IMR-90 (cell line): ENCODE measurements around the gene APOB. TPM values are rescaled to one million over a fixed set of nuclear protein-coding genes. Genes with fewer than 3 reads are reported as not detected.

Source experiments
- ATAC-seq: fragments of 200-7000 bp; cut with Tn5 transposase; 2 replicates; pipeline ENCODE4 v1.9.1; 2020; ENCODE audit warnings: low read depth, mild to moderate bottlenecking, moderate library complexity
- BruUV-seq: library from RNA; stranded (reverse); fragments of 400-500 nt; replicated peaks from 2 replicates; lab custom pipeline; 2021; lab: Mats Ljungman, UMichigan
- CTCF ChIA-PET: fragments of 300-600 bp; formaldehyde crosslinking; extraction: SDS; loops from one replicate; lab custom pipeline; 2021; ENCODE audit warnings: antibody characterized with exemption; lab: Yijun Ruan, JAX
- POLR2A ChIA-PET: fragments of 300-600 bp; sonication (Branson Sonifier 250); formaldehyde crosslinking; loops from one replicate; lab custom pipeline; 2022; ENCODE audit warnings: antibody characterized with exemption; ENCODE audit not compliant: unreplicated experiment; lab: Charles Lee
- DNase-seq: peaks from one replicate; pipeline ENCODE4 v3.0.0; 2013
- H2AFZ ChIP-seq: replicated peaks from 2 replicates; pipeline ENCODE3; 2013; ENCODE audit warnings: low read length, mild to moderate bottlenecking; ENCODE audit not compliant: poor library complexity
- H2AK5ac ChIP-seq: 2 replicates; pipeline ENCODE4 v1.6.1; 2013; ENCODE audit warnings: low read depth, low read length, inconsistent platforms
- H2AK9ac ChIP-seq: replicated peaks from 2 replicates; pipeline ENCODE3; 2013; ENCODE audit warnings: mild to moderate bottlenecking, low read depth, low read length, moderate library complexity; ENCODE audit not compliant: poor library complexity
- H2BK120ac ChIP-seq: 2 replicates; pipeline ENCODE4 v1.6.1; 2013; ENCODE audit warnings: low read depth, low read length, inconsistent platforms
- H2BK15ac ChIP-seq: 3 replicates; pipeline ENCODE4 v1.6.1; 2013; ENCODE audit warnings: low read depth, low read length, inconsistent platforms
- H2BK20ac ChIP-seq: 2 replicates; pipeline ENCODE4 v1.6.1; 2013; ENCODE audit warnings: low read depth, mild to moderate bottlenecking, inconsistent platforms, low read length, moderate library complexity
- H2BK5ac ChIP-seq: 2 replicates; pipeline ENCODE4 v1.6.1; 2013; ENCODE audit warnings: mild to moderate bottlenecking, low read depth, low read length, inconsistent platforms; ENCODE audit not compliant: poor library complexity, severe bottlenecking
- H3K14ac ChIP-seq: replicated peaks from 2 replicates; pipeline ENCODE4 v1.6.1; 2013; ENCODE audit warnings: low read depth, low read length, inconsistent platforms
- H3K18ac ChIP-seq: 2 replicates; pipeline ENCODE4 v1.6.1; 2013; ENCODE audit warnings: low read depth, low read length, control low read depth
- H3K23ac ChIP-seq: 2 replicates; pipeline ENCODE4 v1.6.1; 2013; ENCODE audit warnings: low read depth, low read length, inconsistent platforms
- H3K27ac ChIP-seq: 2 replicates; pipeline ENCODE4 v1.5.1; 2013; ENCODE audit warnings: mild to moderate bottlenecking, control low read depth, low read length; ENCODE audit not compliant: insufficient read depth
- H3K27me3 ChIP-seq: 2 replicates; pipeline ENCODE4 v1.6.1; 2013; ENCODE audit warnings: low read length; ENCODE audit not compliant: control insufficient read depth, insufficient read depth
- H3K36me3 ChIP-seq: 2 replicates; pipeline ENCODE4 v1.6.1; 2013; ENCODE audit warnings: low read length, mixed read lengths; ENCODE audit not compliant: control insufficient read depth, insufficient read depth
- H3K4ac ChIP-seq: 2 replicates; pipeline ENCODE4 v1.6.1; 2013; ENCODE audit warnings: low read depth, low read length, inconsistent platforms
- H3K4me1 ChIP-seq: 2 replicates; pipeline ENCODE4 v1.6.1; 2013; ENCODE audit warnings: low read length, mixed read lengths; ENCODE audit not compliant: control insufficient read depth, insufficient read depth
- H3K4me2 ChIP-seq: 2 replicates; pipeline ENCODE4 v1.6.1; 2013; ENCODE audit warnings: low read depth, mild to moderate bottlenecking, control low read depth, low read length, moderate library complexity
- H3K4me3 ChIP-seq: 2 replicates; pipeline ENCODE4 v1.5.1; 2013; ENCODE audit warnings: low read depth, mild to moderate bottlenecking, control low read depth, low read length, moderate library complexity; ENCODE audit not compliant: insufficient read depth
- H3K56ac ChIP-seq: 2 replicates; pipeline ENCODE4 v1.6.1; 2013; ENCODE audit warnings: low read length, inconsistent platforms; ENCODE audit not compliant: insufficient read depth; ENCODE audit errors: extremely low read depth
- H3K79me1 ChIP-seq, 2 experiments: 2 replicates each; pipeline ENCODE4 v1.6.1; 2013; ENCODE audit warnings: low read length in 2 of 2, inconsistent platforms in 1 of 2, low read depth in 1 of 2
- H3K9ac ChIP-seq: 2 replicates; pipeline ENCODE4 v1.6.1; 2013; ENCODE audit warnings: low read depth, low read length, control low read depth
- H3K9me1 ChIP-seq: 2 replicates; pipeline ENCODE4 v1.6.1; 2013; ENCODE audit warnings: low read length, inconsistent platforms; ENCODE audit not compliant: insufficient read depth
- H3K9me3 ChIP-seq: 2 replicates; pipeline ENCODE4 v1.6.1; 2013; ENCODE audit warnings: low read length; ENCODE audit not compliant: control insufficient read depth, insufficient read depth
- H4K20me1 ChIP-seq: 2 replicates; pipeline ENCODE4 v1.6.1; 2013; ENCODE audit warnings: low read length, inconsistent platforms; ENCODE audit not compliant: insufficient read depth
- H4K5ac ChIP-seq: 2 replicates; pipeline ENCODE4 v1.6.1; 2013; ENCODE audit warnings: mild to moderate bottlenecking, low read depth, low read length, control low read depth
- H4K8ac ChIP-seq, 2 experiments: 2 replicates each; pipeline ENCODE4 v1.6.1; 2013; ENCODE audit warnings: low read depth in 2 of 2, low read length in 2 of 2, control low read depth in 1 of 2, inconsistent platforms in 1 of 2
- H4K91ac ChIP-seq: 2 replicates; pipeline ENCODE4 v1.6.1; 2013; ENCODE audit warnings: low read depth, low read length, inconsistent platforms; ENCODE audit not compliant: insufficient read depth
- BHLHE40 ChIP-seq: fragments of 150-350 bp; IDR thresholded peaks from 2 replicates; pipeline ENCODE4 v1.6.1; 2016; ENCODE audit warnings: mild to moderate bottlenecking, low read depth, low read length
- CEBPB ChIP-seq: IDR thresholded peaks from 2 replicates; pipeline ENCODE4 v1.6.1; 2012; ENCODE audit warnings: low read depth, low read length, improper control_type of control experiment
- CHD1 ChIP-seq: IDR thresholded peaks from 2 replicates; pipeline ENCODE4 v1.6.1; 2012; ENCODE audit warnings: low read depth, low read length, improper control_type of control experiment
- CTCF ChIP-seq: conservative IDR thresholded peaks from 2 replicates; pipeline ENCODE4 v1.5.1; 2012; ENCODE audit warnings: mild to moderate bottlenecking, low read depth, low read length, improper control_type of control experiment
- FOS ChIP-seq: fragments of 150-350 bp; IDR thresholded peaks from 2 replicates; pipeline ENCODE4 v1.6.1; 2016; ENCODE audit warnings: low read depth, low read length
- MAFK ChIP-seq: IDR thresholded peaks from 2 replicates; pipeline ENCODE4 v1.6.1; 2012; ENCODE audit warnings: low read depth, low read length, improper control_type of control experiment
- MAZ ChIP-seq: IDR thresholded peaks from 2 replicates; pipeline ENCODE4 v1.6.1; 2012; ENCODE audit warnings: low read depth, mild to moderate bottlenecking, low read length, improper control_type of control experiment, moderate library complexity, borderline replicate concordance
- MXI1 ChIP-seq: IDR thresholded peaks from 2 replicates; pipeline ENCODE4 v1.6.1; 2012; ENCODE audit warnings: low read depth, mild to moderate bottlenecking, low read length, moderate library complexity, borderline replicate concordance
- NFE2L2 ChIP-seq: fragments of 150-350 bp; IDR thresholded peaks from 2 replicates; pipeline ENCODE4 v1.6.1; 2016; ENCODE audit warnings: low read depth, mild to moderate bottlenecking, low read length
- POLR2A ChIP-seq: IDR thresholded peaks from 2 replicates; pipeline ENCODE4 v1.6.1; 2012; ENCODE audit warnings: mild to moderate bottlenecking, low read depth, low read length
- RAD21 ChIP-seq: IDR thresholded peaks from 2 replicates; pipeline ENCODE4 v1.6.1; 2012; ENCODE audit warnings: low read length, improper control_type of control experiment
- RCOR1 ChIP-seq: IDR thresholded peaks from 2 replicates; pipeline ENCODE4 v1.6.1; 2012; ENCODE audit warnings: mild to moderate bottlenecking, low read length, improper control_type of control experiment; ENCODE audit not compliant: insufficient replicate concordance
- RFX5 ChIP-seq: IDR thresholded peaks from 2 replicates; pipeline ENCODE4 v1.8.0; 2012; ENCODE audit warnings: low read depth, mild to moderate bottlenecking, low read length, moderate library complexity
- SMC3 ChIP-seq: fragments of 150-350 bp; IDR thresholded peaks from 2 replicates; pipeline ENCODE4 v1.6.1; 2016; ENCODE audit warnings: low read depth, mild to moderate bottlenecking, antibody characterized with exemption, low read length, moderate library complexity
- WGBS, 2 experiments: methylation state at CpG; one replicate each; pipeline versions ENCODE4 v1.1.5 to v1.1.7; 2013; ENCODE audit warnings: missing lambda C conversion rate in 2 of 2; ENCODE audit not compliant: insufficient read length in 1 of 2; ENCODE audit errors: extremely low coverage in 2 of 2; 5-methylcytosine and 5-hydroxymethylcytosine counted together
- dilution Hi-C: fragments of 300-500 bp; cut with HindIII; formaldehyde crosslinking; loops from one replicate; pipeline ENCODE4 v1.14.3; 2018; ENCODE audit warnings: low sequenced_read_pairs; ENCODE audit not compliant: unreplicated experiment
- in situ Hi-C: fragments of 300-500 bp; cut with MboI; formaldehyde crosslinking; loops from 3 replicates; pipeline ENCODE4 v1.14.3; 2019; ENCODE audit warnings: low sequenced_read_pairs, inconsistent platforms, mixed read lengths
- intact Hi-C: fragments of 100-400 bp; cut with micrococcal nuclease; formaldehyde crosslinking; loops from 2 replicates; pipeline ENCODE4 v1.10.0; 2022
- polyA plus RNA-seq, 3 experiments: library from polyadenylated mRNA; depleted of rRNA; stranded (reverse); fragments of >200 nt; gene quantifications; 2 replicates each; pipeline ENCODE4 v1.2.3, GENCODE V29; 2012; ENCODE audit warnings: low replicate concordance in 1 of 3
- total RNA-seq: library from RNA; depleted of rRNA; stranded (reverse); fragments of >200 nt; gene quantifications from 2 replicates; pipeline ENCODE4 v1.2.3, GENCODE V29; 2012
- TF ChIP-seq, protein P1 (sequence below): fragments of 150-350 bp; IDR thresholded peaks from 2 replicates; pipeline ENCODE4 v1.6.1; 2017; ENCODE audit warnings: mild to moderate bottlenecking, antibody characterized with exemption, low read length, low read depth
- TF ChIP-seq, protein P2 (sequence below): fragments of 150-350 bp; IDR thresholded peaks from 2 replicates; pipeline ENCODE4 v1.6.1; 2016; ENCODE audit warnings: low read depth, mild to moderate bottlenecking, low read length, moderate library complexity, borderline replicate concordance

APOB gene
- total and polyA plus RNA-seq, 2 of the 4 experiments (the other 2 are of a cell fraction) = under 0.01 TPM; not detected in 1

- ATAC-seq = no peak
- H3K14ac ChIP-seq = no peak overlapping the region
- H2BK15ac ChIP-seq = no peak overlapping the region
- no peak overlapping the region for H2BK120ac ChIP-seq
- H2BK5ac ChIP-seq = no peak overlapping the region
- H3K9ac ChIP-seq = no peak overlapping the region
- TF ChIP-seq CHD1 = no peak
- TF ChIP-seq, protein P1, sequence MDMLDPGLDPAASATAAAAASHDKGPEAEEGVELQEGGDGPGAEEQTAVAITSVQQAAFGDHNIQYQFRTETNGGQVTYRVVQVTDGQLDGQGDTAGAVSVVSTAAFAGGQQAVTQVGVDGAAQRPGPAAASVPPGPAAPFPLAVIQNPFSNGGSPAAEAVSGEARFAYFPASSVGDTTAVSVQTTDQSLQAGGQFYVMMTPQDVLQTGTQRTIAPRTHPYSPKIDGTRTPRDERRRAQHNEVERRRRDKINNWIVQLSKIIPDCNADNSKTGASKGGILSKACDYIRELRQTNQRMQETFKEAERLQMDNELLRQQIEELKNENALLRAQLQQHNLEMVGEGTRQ = no peak
- TF ChIP-seq RFX5 = no peak
- TF ChIP-seq MAFK = no peak
- no peak for TF ChIP-seq FOS
- no peak for TF ChIP-seq CEBPB
- TF ChIP-seq BHLHE40 = no peak
- TF ChIP-seq MAZ = no peak
- no peak for TF ChIP-seq CTCF
- no peak for TF ChIP-seq RCOR1
- no peak for TF ChIP-seq MXI1
- TF ChIP-seq NFE2L2 = no peak
- TF ChIP-seq SMC3 = no peak
- TF ChIP-seq RAD21 = no peak
- TF ChIP-seq, protein P2, sequence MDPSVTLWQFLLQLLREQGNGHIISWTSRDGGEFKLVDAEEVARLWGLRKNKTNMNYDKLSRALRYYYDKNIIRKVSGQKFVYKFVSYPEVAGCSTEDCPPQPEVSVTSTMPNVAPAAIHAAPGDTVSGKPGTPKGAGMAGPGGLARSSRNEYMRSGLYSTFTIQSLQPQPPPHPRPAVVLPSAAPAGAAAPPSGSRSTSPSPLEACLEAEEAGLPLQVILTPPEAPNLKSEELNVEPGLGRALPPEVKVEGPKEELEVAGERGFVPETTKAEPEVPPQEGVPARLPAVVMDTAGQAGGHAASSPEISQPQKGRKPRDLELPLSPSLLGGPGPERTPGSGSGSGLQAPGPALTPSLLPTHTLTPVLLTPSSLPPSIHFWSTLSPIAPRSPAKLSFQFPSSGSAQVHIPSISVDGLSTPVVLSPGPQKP = no peak
- TF ChIP-seq POLR2A = no peak
- no peak overlapping the region for H3K4me2 ChIP-seq
- H4K5ac ChIP-seq = no peak overlapping the region
- H3K18ac ChIP-seq = no peak overlapping the region
- H3K23ac ChIP-seq = no peak overlapping the region
- no peaks in the 10 kb centered on the region for H3K36me3 ChIP-seq
- DNase-seq = no peak
- no peak overlapping the region for H3K4ac ChIP-seq
- no peak overlapping the region for H2BK20ac ChIP-seq
- H2AFZ ChIP-seq = no peak overlapping the region
- no peaks in the 10 kb centered on the region for H3K79me1 ChIP-seq
- CTCF ChIA-PET = interaction anchor here (0.8 kb wide), 1 partner anchor 299 kb away, joined by 4 read pairs; no protein-coding TSS in a partner anchor
- H3K56ac ChIP-seq = no peak overlapping the region
- intact Hi-C loops = no loop called here
- no peak overlapping the region for H4K91ac ChIP-seq
- no peak overlapping the region for H2AK9ac ChIP-seq
- no peaks in the 10 kb centered on the region for H3K4me1 ChIP-seq
- H3K4me3 ChIP-seq = no peak overlapping the region
- no peak overlapping the region for H3K27ac ChIP-seq
- no peaks in the 10 kb centered on the region for H3K9me3 ChIP-seq
- in situ Hi-C loops = loop anchor here (5.0 kb wide), 1 partner anchor 298 kb away; no protein-coding TSS in a partner anchor
- POLR2A ChIA-PET = no interaction called here
- BruUV-seq = no TSS peak
- no peak overlapping the region for H2AK5ac ChIP-seq
- no peaks in the 10 kb centered on the region for H4K20me1 ChIP-seq
- no peak overlapping the region for H4K8ac ChIP-seq
- no CpG with 5 or more reads among the region's 4 CpGs for WGBS, 2 experiments
- dilution Hi-C loops = no loop called here
- no peaks in the 10 kb centered on the region for H3K9me1 ChIP-seq
- peaks cover 3% of the 10 kb centered on the region; the same call in 1 of the 2 replicates for H3K27me3 ChIP-seq
Measured at GRCh38 chr2:20960003-20960402, 83.9 kb downstream of the APOB start.
